Astrocyte (in vitro differentiated cells and primary cell): Measurements from ENCODE around the gene BMAL2. TPM values are rescaled to one million over a fixed set of nuclear protein-coding genes. Genes with fewer than 3 reads are reported as not detected.

Experiments
- DNase-seq: peaks from one replicate; pipeline ENCODE4 v3.0.0-alpha.2; 2010; ENCODE audit warnings: low read depth
- FAIRE-seq: peaks from 2 replicates; lab custom pipeline; 2011; peaks lifted over from hg19 to GRCh38; lab: Jason Lieb, UNC
- H2AFZ ChIP-seq: 2 replicates; pipeline ENCODE4 v1.6.0; 2012; ENCODE audit warnings: low read depth, low read length, inconsistent platforms
- H3K27ac ChIP-seq: 2 replicates; pipeline ENCODE4 v1.5.1; 2011; ENCODE audit warnings: low read depth, low read length, inconsistent platforms
- H3K27me3 ChIP-seq: 2 replicates; pipeline ENCODE4 v1.6.0; 2011; ENCODE audit warnings: low read length, inconsistent platforms; ENCODE audit not compliant: insufficient read depth
- H3K36me3 ChIP-seq: 2 replicates; pipeline ENCODE4 v1.5.1; 2011; ENCODE audit warnings: low read length, inconsistent platforms; ENCODE audit not compliant: insufficient read depth
- H3K4me1 ChIP-seq: 2 replicates; pipeline ENCODE4 v1.5.1; 2011; ENCODE audit warnings: low read length, inconsistent platforms; ENCODE audit not compliant: insufficient read depth
- H3K4me2 ChIP-seq: 2 replicates; pipeline ENCODE4 v1.6.0; 2012; ENCODE audit warnings: low read length, inconsistent platforms
- H3K4me3 ChIP-seq: 2 replicates; pipeline ENCODE4 v1.5.1; 2011; ENCODE audit warnings: low read depth, mild to moderate bottlenecking, low read length, inconsistent platforms; ENCODE audit not compliant: insufficient read depth
- H3K79me2 ChIP-seq: 2 replicates; pipeline ENCODE4 v1.6.0; 2012; ENCODE audit warnings: mild to moderate bottlenecking, low read length, inconsistent platforms; ENCODE audit not compliant: insufficient read depth
- H3K9ac ChIP-seq: 2 replicates; pipeline ENCODE4 v1.6.0; 2012; ENCODE audit warnings: mild to moderate bottlenecking, low read length, inconsistent platforms
- H3K9me3 ChIP-seq: 2 replicates; pipeline ENCODE4 v1.5.1; 2012; ENCODE audit warnings: low read depth, mild to moderate bottlenecking, low read length, inconsistent platforms; ENCODE audit not compliant: insufficient read depth
- H4K20me1 ChIP-seq: 2 replicates; pipeline ENCODE4 v1.6.0; 2012; ENCODE audit warnings: low read length, inconsistent platforms; ENCODE audit not compliant: insufficient read depth
- H3K27ac Mint-ChIP-seq: one replicate; pipeline ENCODE4 v1.8.0; 2021; ENCODE audit warnings: mild to moderate bottlenecking, mixed read lengths; ENCODE audit not compliant: unreplicated experiment
- H3K27me3 Mint-ChIP-seq: one replicate; pipeline ENCODE4 v1.8.0; 2021; ENCODE audit warnings: low read depth, mixed read lengths; ENCODE audit not compliant: unreplicated experiment
- H3K36me3 Mint-ChIP-seq: one replicate; pipeline ENCODE4 v1.8.0; 2021; ENCODE audit warnings: low read depth, mixed read lengths; ENCODE audit not compliant: unreplicated experiment
- H3K4me1 Mint-ChIP-seq: one replicate; pipeline ENCODE4 v1.8.0; 2021; ENCODE audit warnings: low read depth, mixed read lengths; ENCODE audit not compliant: unreplicated experiment
- H3K4me3 Mint-ChIP-seq: one replicate; pipeline ENCODE4 v1.8.0; 2021; ENCODE audit warnings: mild to moderate bottlenecking, moderate library complexity, mixed read lengths; ENCODE audit not compliant: unreplicated experiment
- H3K9me3 Mint-ChIP-seq: one replicate; pipeline ENCODE4 v1.8.0; 2021; ENCODE audit warnings: mild to moderate bottlenecking, mixed read lengths; ENCODE audit not compliant: unreplicated experiment
- CTCF ChIP-seq: IDR thresholded peaks from 2 replicates; pipeline ENCODE4 v1.5.1; 2011; ENCODE audit warnings: low read depth, mild to moderate bottlenecking, inconsistent platforms, low read length, moderate library complexity; ENCODE audit not compliant: insufficient read depth
- EZH2 ChIP-seq: IDR thresholded peaks from 2 replicates; pipeline ENCODE4 v1.6.1; 2012; ENCODE audit warnings: mild to moderate bottlenecking, low read length, inconsistent platforms; ENCODE audit not compliant: insufficient read depth
- total RNA-seq: library from RNA; stranded (reverse); gene quantifications from 2 replicates; pipeline ENCODE4 v1.2.1, GENCODE V29; 2021

BMAL2 gene
- total RNA-seq, 1 donor from 2014 or later: 13.6 TPM

DNA sequence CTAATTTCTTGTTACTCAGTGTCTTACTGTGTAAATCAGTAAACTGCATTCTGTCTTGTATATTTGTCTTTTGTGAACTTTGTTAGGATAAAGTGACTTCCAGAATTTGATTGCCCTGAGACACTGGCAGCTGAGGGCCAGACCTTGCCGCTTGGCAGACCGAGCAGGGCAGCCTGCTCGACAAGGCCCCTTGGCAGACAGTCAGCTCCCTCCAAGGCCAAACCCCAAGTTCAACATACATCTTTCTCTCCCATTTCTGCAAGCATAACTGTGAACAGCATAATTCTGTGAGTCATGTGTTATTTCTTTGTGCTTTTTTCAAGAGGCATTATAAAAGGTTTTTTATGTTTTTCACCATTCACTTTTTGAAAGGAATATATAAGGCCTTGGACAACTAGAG lies 39.2 kb upstream of the BMAL2 start:
- H3K4me2 ChIP-seq: peak overlapping the region; percentile 16
- H2AFZ ChIP-seq: no peak overlapping the region
- no peak overlapping the region for H3K4me3 Mint-ChIP-seq
- H3K4me1 Mint-ChIP-seq: peaks cover 35% of the 10 kb centered on the region
- H3K27ac ChIP-seq: no peak overlapping the region
- peaks cover 24% of the 10 kb centered on the region for H3K4me1 ChIP-seq
- no peaks in the 10 kb centered on the region for H3K27me3 Mint-ChIP-seq
- TF ChIP-seq EZH2: no peak
- TF ChIP-seq CTCF: no peak
- no peaks in the 10 kb centered on the region for H3K9me3 ChIP-seq
- peak; percentile 50 for DNase-seq
- no peak overlapping the region for H3K27ac Mint-ChIP-seq
- H3K36me3 Mint-ChIP-seq: peaks cover 5% of the 10 kb centered on the region
- no peaks in the 10 kb centered on the region for H3K9me3 Mint-ChIP-seq
- peaks cover 82% of the 10 kb centered on the region for H4K20me1 ChIP-seq
- no peak overlapping the region for H3K9ac ChIP-seq
- peaks cover 93% of the 10 kb centered on the region for H3K79me2 ChIP-seq
- H3K36me3 ChIP-seq: peaks cover 13% of the 10 kb centered on the region
- H3K4me3 ChIP-seq: no peak overlapping the region
- FAIRE-seq: no peak
- H3K27me3 ChIP-seq: no peaks in the 10 kb centered on the region

DNA sequence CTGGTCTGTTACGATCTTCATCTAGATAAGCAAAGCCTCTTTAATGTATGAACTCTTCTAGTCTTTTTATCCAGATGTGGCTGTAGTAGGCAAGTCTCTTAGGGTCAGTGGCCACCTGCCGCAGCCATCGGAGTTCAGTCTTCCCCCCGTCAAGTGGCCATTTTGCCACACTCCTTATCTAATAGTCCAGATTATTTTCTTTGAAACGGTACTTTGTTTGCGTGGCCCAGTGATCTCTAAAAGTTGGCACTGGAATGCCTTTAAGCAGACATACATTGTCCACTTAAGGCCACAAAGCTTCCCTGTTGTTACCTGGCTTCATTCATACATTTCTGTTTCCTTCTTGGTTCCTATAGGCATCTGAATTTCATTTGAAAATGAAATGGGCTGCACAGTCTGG lies 36.0 kb upstream of the BMAL2 start:
- FAIRE-seq (no peak), DNase-seq (no peak)
- no peaks in the 10 kb centered on the region for H3K9me3 ChIP-seq
- H3K4me2 ChIP-seq: no peak overlapping the region
- no peak overlapping the region for H2AFZ ChIP-seq
- peaks cover 70% of the 10 kb centered on the region for H4K20me1 ChIP-seq
- H3K79me2 ChIP-seq: peaks cover 79% of the 10 kb centered on the region
- H3K9ac ChIP-seq: no peak overlapping the region
- no peaks in the 10 kb centered on the region for H3K9me3 Mint-ChIP-seq
- H3K36me3 Mint-ChIP-seq: peaks cover 24% of the 10 kb centered on the region
- peaks cover 25% of the 10 kb centered on the region for H3K36me3 ChIP-seq
- peaks cover 20% of the 10 kb centered on the region for H3K4me1 Mint-ChIP-seq
- TF ChIP-seq EZH2 (no peak), CTCF (no peak)
- no peak overlapping the region for H3K4me3 ChIP-seq
- no peaks in the 10 kb centered on the region for H3K27me3 Mint-ChIP-seq
- no peak overlapping the region for H3K27ac ChIP-seq
- peaks cover 13% of the 10 kb centered on the region for H3K4me1 ChIP-seq
- no peaks in the 10 kb centered on the region for H3K27me3 ChIP-seq
- H3K27ac Mint-ChIP-seq: no peak overlapping the region
- no peak overlapping the region for H3K4me3 Mint-ChIP-seq

GRCh38 chr12:27297566-27297965 lies 35.1 kb upstream of the BMAL2 start:
- Mint-ChIP-seq H3K27me3 (no peaks in the 10 kb centered on the region), H3K9me3 (no peaks in the 10 kb centered on the region), H3K4me1 (peaks cover 15% of the 10 kb centered on the region), H3K4me3 (no peak overlapping the region), H3K27ac (no peak overlapping the region), H3K36me3 (peaks cover 24% of the 10 kb centered on the region)
- Histone ChIP-seq H3K36me3 (peaks cover 25% of the 10 kb centered on the region), H3K79me2 (peaks cover 78% of the 10 kb centered on the region), H4K20me1 (peaks cover 66% of the 10 kb centered on the region), H3K4me1 (peaks cover 8% of the 10 kb centered on the region), H3K27ac (no peak overlapping the region), H3K4me2 (no peak overlapping the region), H3K9ac (no peak overlapping the region), H3K4me3 (no peak overlapping the region), H3K27me3 (no peaks in the 10 kb centered on the region), H3K9me3 (no peaks in the 10 kb centered on the region), H2AFZ (no peak overlapping the region)
- FAIRE-seq (no peak), DNase-seq (no peak)
- TF ChIP-seq CTCF (no peak), EZH2 (no peak)
